ENCODE data around the gene SLC35E1. TPM values are rescaled to one million over a fixed set of nuclear protein-coding genes. Genes with fewer than 3 reads are reported as not detected.
"Not testable (repeated sequence)": the region's sequence is repeated elsewhere in the genome, so short reads cannot be mapped to it uniquely, and the experiment has no call there.

The SLC35E1 gene
- total RNA-seq, 1 donor from 2014 or later: 55.3 TPM

GRCh38 chr19:16573296-16573695 is 1.1 kb upstream of the SLC35E1 start:
- Mint-ChIP-seq H3K4me1 (ENCODE audit: low read depth) (peaks cover 37% of the 10 kb centered on the region), H3K27me3 (ENCODE audit: low read depth) (no peaks in the 10 kb centered on the region), H3K27ac (peak overlapping the region; percentile 93), H3K9me3 (no peaks in the 10 kb centered on the region), H3K36me3 (ENCODE audit: low read depth) (peaks cover 66% of the 10 kb centered on the region), H3K4me3 (ENCODE audit: low read depth) (peak overlapping the region; percentile 97)
- intact Hi-C loops (cut with micrococcal nuclease): loop anchor here (5.0 kb wide), 1 partner anchor 76 kb away; the partner anchor contains the start of genes C19orf44 and CALR3
- no peak for DNase-seq (ENCODE audit: low spot score)

- Mint-ChIP-seq H3K4me1 (ENCODE audit: low read depth) (peaks cover 40% of the 10 kb centered on the region), H3K27ac (peak overlapping the region; percentile 76), H3K27me3 (ENCODE audit: low read depth) (no peaks in the 10 kb centered on the region), H3K36me3 (ENCODE audit: low read depth) (peaks cover 73% of the 10 kb centered on the region), H3K9me3 (peaks cover under 1% of the 10 kb centered on the region), H3K4me3 (ENCODE audit: low read depth) (peak overlapping the region; percentile 91)
- no peak for DNase-seq (ENCODE audit: low spot score)
- intact Hi-C loops (cut with micrococcal nuclease): loop anchor here (1.0 to 5.0 kb wide), 3 partner anchors 30 to 75 kb away; partner anchors contain the start of genes C19orf44, CALR3, CHERP and MED26
These were observed 338 bp downstream of the SLC35E1 start for GRCh38 chr19:16571822-16572331.

GRCh38 chr19:16571283-16571682 is 932 bp downstream of the SLC35E1 start:
- peaks cover 7% of the 10 kb centered on the region for H3K9me3 Mint-ChIP-seq
- H3K27ac Mint-ChIP-seq: peak overlapping the region; percentile 76
- H3K4me1 Mint-ChIP-seq (ENCODE audit: low read depth): peaks cover 46% of the 10 kb centered on the region
- intact Hi-C loops (cut with micrococcal nuclease): loop anchor here (5.0 kb wide), 1 partner anchor 74 kb away; the partner anchor contains the start of genes C19orf44 and CALR3
- DNase-seq (ENCODE audit: low spot score): no peak
- H3K36me3 Mint-ChIP-seq (ENCODE audit: low read depth): peaks cover 76% of the 10 kb centered on the region
- no peaks in the 10 kb centered on the region for H3K27me3 Mint-ChIP-seq (ENCODE audit: low read depth)
- H3K4me3 Mint-ChIP-seq (ENCODE audit: low read depth): peak overlapping the region; percentile 91

- Mint-ChIP-seq H3K27me3 (ENCODE audit: low read depth) (no peaks in the 10 kb centered on the region), H3K9me3 (peaks cover 8% of the 10 kb centered on the region), H3K36me3 (ENCODE audit: low read depth) (peaks cover 72% of the 10 kb centered on the region), H3K27ac (no peak overlapping the region), H3K4me3 (ENCODE audit: low read depth) (peak overlapping the region; percentile 51), H3K4me1 (ENCODE audit: low read depth) (peaks cover 45% of the 10 kb centered on the region)
- intact Hi-C loops (cut with micrococcal nuclease): loop anchor here (5.0 to 10.0 kb wide), 2 partner anchors 72 to 485 kb away; partner anchors contain the start of genes C19orf44 and CALR3
- no peak for DNase-seq (ENCODE audit: low spot score)
These were observed 2.5 kb downstream of the SLC35E1 start for GRCh38 chr19:16569609-16570320.

GRCh38 chr19:16566702-16567101 is 5.5 kb downstream of the SLC35E1 start:
- Mint-ChIP-seq H3K27ac (peak overlapping the region; percentile 98), H3K4me1 (ENCODE audit: low read depth) (peaks cover 39% of the 10 kb centered on the region), H3K36me3 (ENCODE audit: low read depth) (peaks cover 82% of the 10 kb centered on the region), H3K4me3 (ENCODE audit: low read depth) (no peak overlapping the region), H3K27me3 (ENCODE audit: low read depth) (no peaks in the 10 kb centered on the region), H3K9me3 (peaks cover 8% of the 10 kb centered on the region)
- intact Hi-C loops (cut with micrococcal nuclease): loop anchor here (1.0 to 10.0 kb wide), 3 partner anchors 22 to 482 kb away; partner anchors contain the start of gene CHERP
- DNase-seq (ENCODE audit: low spot score): no peak

- Mint-ChIP-seq H3K36me3 (ENCODE audit: low read depth) (peaks cover 82% of the 10 kb centered on the region), H3K4me3 (ENCODE audit: low read depth) (peak overlapping the region; percentile 74), H3K4me1 (ENCODE audit: low read depth) (peaks cover 35% of the 10 kb centered on the region), H3K27me3 (ENCODE audit: low read depth) (no peaks in the 10 kb centered on the region), H3K27ac (peak overlapping the region; percentile 98), H3K9me3 (peaks cover 8% of the 10 kb centered on the region)
- DNase-seq (ENCODE audit: low spot score): peak; percentile 85
- intact Hi-C loops (cut with micrococcal nuclease): loop anchor here (1.0 to 10.0 kb wide), 3 partner anchors 22 to 481 kb away; partner anchors contain the start of gene CHERP
These were observed 6.1 kb downstream of the SLC35E1 start for GRCh38 chr19:16566161-16566560.

GRCh38 chr19:16564842-16565241 is 7.4 kb downstream of the SLC35E1 start:
- no peak for DNase-seq (ENCODE audit: low spot score)
- H3K4me3 Mint-ChIP-seq (ENCODE audit: low read depth): no peak overlapping the region
- H3K27ac Mint-ChIP-seq: peak overlapping the region; percentile 58
- H3K27me3 Mint-ChIP-seq (ENCODE audit: low read depth): no peaks in the 10 kb centered on the region
- peaks cover 25% of the 10 kb centered on the region for H3K4me1 Mint-ChIP-seq (ENCODE audit: low read depth)
- H3K9me3 Mint-ChIP-seq: peaks cover 8% of the 10 kb centered on the region
- intact Hi-C loops (cut with micrococcal nuclease): loop anchor here (10.0 kb wide), 1 partner anchor 480 kb away; no protein-coding TSS in a partner anchor
- H3K36me3 Mint-ChIP-seq (ENCODE audit: low read depth): peaks cover 78% of the 10 kb centered on the region

- Mint-ChIP-seq H3K4me3 (ENCODE audit: low read depth) (no peak overlapping the region), H3K27ac (no peak overlapping the region)
These were observed 9.6 kb downstream of the SLC35E1 start for GRCh38 chr19:16562608-16563025.

GRCh38 chr19:16561382-16561781 is 10.8 kb downstream of the SLC35E1 start:
- Mint-ChIP-seq H3K9me3 (peaks cover 2% of the 10 kb centered on the region), H3K27me3 (ENCODE audit: low read depth) (no peaks in the 10 kb centered on the region), H3K4me3 (ENCODE audit: low read depth) (no peak overlapping the region), H3K36me3 (ENCODE audit: low read depth) (peaks cover 70% of the 10 kb centered on the region), H3K27ac (no peak overlapping the region), H3K4me1 (ENCODE audit: low read depth) (peaks cover 11% of the 10 kb centered on the region)
- intact Hi-C loops (cut with micrococcal nuclease): loop anchor here (10.0 kb wide), 1 partner anchor 477 kb away; no protein-coding TSS in a partner anchor
- no peak for DNase-seq (ENCODE audit: low spot score)

More at GRCh38 chr19:16562608-16563025, 9.6 kb downstream of the SLC35E1 start:
- H3K36me3 Mint-ChIP-seq (ENCODE audit: low read depth): peaks cover 74% of the 10 kb centered on the region
- no peaks in the 10 kb centered on the region for H3K27me3 Mint-ChIP-seq (ENCODE audit: low read depth)
- H3K9me3 Mint-ChIP-seq: peaks cover 8% of the 10 kb centered on the region
- H3K4me1 Mint-ChIP-seq (ENCODE audit: low read depth): peaks cover 17% of the 10 kb centered on the region
- intact Hi-C loops (cut with micrococcal nuclease): loop anchor here (10.0 kb wide), 1 partner anchor 478 kb away; no protein-coding TSS in a partner anchor
- no peak for DNase-seq (ENCODE audit: low spot score)

GRCh38 chr19:16559780-16560276 is 12.4 kb downstream of the SLC35E1 start:
- peaks cover 6% of the 10 kb centered on the region for H3K4me1 Mint-ChIP-seq (ENCODE audit: low read depth)
- H3K4me3 Mint-ChIP-seq (ENCODE audit: low read depth): no peak overlapping the region
- no peaks in the 10 kb centered on the region for H3K9me3 Mint-ChIP-seq
- peak overlapping the region; percentile 1 for H3K27ac Mint-ChIP-seq
- no peaks in the 10 kb centered on the region for H3K27me3 Mint-ChIP-seq (ENCODE audit: low read depth)
- intact Hi-C loops (cut with micrococcal nuclease): loop anchor here (10.0 kb wide), 1 partner anchor 475 kb away; no protein-coding TSS in a partner anchor
- DNase-seq (ENCODE audit: low spot score): no peak
- peaks cover 76% of the 10 kb centered on the region for H3K36me3 Mint-ChIP-seq (ENCODE audit: low read depth)

GRCh38 chr19:16554776-16555175 is 17.4 kb downstream of the SLC35E1 start:
- no peak overlapping the region for H3K27ac Mint-ChIP-seq
- H3K36me3 Mint-ChIP-seq (ENCODE audit: low read depth): peaks cover 71% of the 10 kb centered on the region
- peaks cover 5% of the 10 kb centered on the region for H3K4me1 Mint-ChIP-seq (ENCODE audit: low read depth)
- no peaks in the 10 kb centered on the region for H3K27me3 Mint-ChIP-seq (ENCODE audit: low read depth)
- no peak for DNase-seq (ENCODE audit: low spot score)
- H3K9me3 Mint-ChIP-seq: no peaks in the 10 kb centered on the region
- H3K4me3 Mint-ChIP-seq (ENCODE audit: low read depth): no peak overlapping the region
- intact Hi-C loops (cut with micrococcal nuclease): no loop called here

- peaks cover 11% of the 10 kb centered on the region for H3K4me1 Mint-ChIP-seq (ENCODE audit: low read depth)
- H3K27ac Mint-ChIP-seq; H3K27me3 Mint-ChIP-seq (ENCODE audit: low read depth); intact Hi-C loops (cut with micrococcal nuclease); H3K9me3 Mint-ChIP-seq; DNase-seq (ENCODE audit: low spot score); H3K4me3 Mint-ChIP-seq (ENCODE audit: low read depth): not testable (repeated sequence)
- peaks cover 58% of the 10 kb centered on the region for H3K36me3 Mint-ChIP-seq (ENCODE audit: low read depth)
These were observed 20.3 kb downstream of the SLC35E1 start for GRCh38 chr19:16551902-16552301.
